HCT116 (cell line): ENCODE results near the gene PIEZO2. TPM values are rescaled to one million over a fixed set of nuclear protein-coding genes. Genes with fewer than 3 reads are reported as not detected.

Experiments used
- ATAC-seq: fragments of 200-7000 bp; cut with Tn5 transposase; 2 replicates; pipeline ENCODE4 v1.9.1; 2020; ENCODE audit warnings: mild to moderate bottlenecking, moderate library complexity
- BruUV-seq: library from RNA; stranded (reverse); fragments of 400-500 nt; replicated peaks from 2 replicates; lab custom pipeline; 2021; lab: Mats Ljungman, UMichigan
- CTCF ChIA-PET: fragments of 300-600 bp; sonication (Branson Sonifier 250); formaldehyde crosslinking; loops from one replicate; lab custom pipeline; 2021; ENCODE audit warnings: antibody characterized with exemption; lab: Charles Lee
- POLR2A ChIA-PET: fragments of 300-600, 350-600 bp; sonication (Branson Sonifier 250); formaldehyde crosslinking; loops from one replicate; lab custom pipeline; 2021; ENCODE audit warnings: antibody characterized with exemption; lab: Charles Lee
- RAD21 ChIA-PET, 2 experiments: fragments of 300-600 bp; sonication (Branson Sonifier 250); formaldehyde crosslinking; loops; one replicate each; lab custom pipeline; 2023; ENCODE audit warnings: low total read pairs in 2 of 2; ENCODE audit not compliant: uncharacterized antibody in 2 of 2, unreplicated experiment in 2 of 2, low non-redundant PET in 1 of 2; lab: Charles Lee
- DNase-seq: peaks from one replicate; pipeline ENCODE4 v3.0.0-alpha.2; 2010; ENCODE audit warnings: low read depth, low spot score
- H2AFZ ChIP-seq: fragments of 200-600 bp; shearing (Covaris generic), sonication (generic); 2 replicates; pipeline ENCODE4 v1.6.1; 2017; ENCODE audit warnings: low read depth, mixed run types, mixed read lengths, antibody characterized with exemption, low read length; ENCODE audit not compliant: poor library complexity, severe bottlenecking
- H3K27ac ChIP-seq: 2 replicates; pipeline ENCODE4 v1.5.1; 2012; ENCODE audit warnings: low read depth, low read length
- H3K27me3 ChIP-seq: fragments of 200-600 bp; sonication (generic); 2 replicates; pipeline ENCODE4 v1.6.1; 2016; ENCODE audit warnings: mixed run types, low read length, mixed read lengths; ENCODE audit not compliant: insufficient read depth
- H3K36me3 ChIP-seq, 2 experiments: fragments of 200-500 bp in 1 of 2; fragments of 200-600 bp in 1 of 2; sonication (Bioruptor generic) in 1 of 2; sonication (generic) in 1 of 2; 2 replicates each; pipeline versions ENCODE4 v1.5.1 to v1.6.1; 2014 to 2016; ENCODE audit warnings: low read length in 2 of 2, inconsistent platforms in 1 of 2, mixed read lengths in 1 of 2, mixed run types in 1 of 2; ENCODE audit not compliant: insufficient read depth in 2 of 2, control insufficient read depth in 1 of 2
- H3K4me1 ChIP-seq, 2 experiments: fragments of 200-600 bp in 1 of 2; sonication (generic) in 1 of 2; 2 replicates each; pipeline versions ENCODE4 v1.5.1 to v1.6.1; 2012 to 2017; ENCODE audit warnings: low read length in 2 of 2, inconsistent platforms in 1 of 2, mild to moderate bottlenecking in 1 of 2, mixed read lengths in 1 of 2, mixed run types in 1 of 2, moderate library complexity in 1 of 2; ENCODE audit not compliant: insufficient read depth in 2 of 2, control insufficient read depth in 1 of 2
- H3K4me2 ChIP-seq: fragments of 200-600 bp; sonication (generic); 2 replicates; pipeline ENCODE4 v1.6.1; 2017; ENCODE audit warnings: mixed run types, low read length, mixed read lengths
- H3K4me3 ChIP-seq, 2 experiments: fragments of 200-600 bp in 1 of 2; sonication (generic) in 1 of 2; replicated peaks in 1 of 2; 2 replicates each; pipeline ENCODE4 v1.5.1; 2011 to 2016; ENCODE audit warnings: low read length in 2 of 2, control low read depth in 1 of 2, low read depth in 1 of 2, mild to moderate bottlenecking in 1 of 2, mixed read lengths in 1 of 2, mixed run types in 1 of 2
- H3K79me2 ChIP-seq: fragments of 200-600 bp; sonication (generic); 2 replicates; pipeline ENCODE4 v1.6.1; 2017; ENCODE audit warnings: mild to moderate bottlenecking, mixed run types, low read length, moderate library complexity, mixed read lengths; ENCODE audit not compliant: insufficient read depth
- H3K9ac ChIP-seq: fragments of 200-600 bp; sonication (generic); 2 replicates; pipeline ENCODE4 v1.6.1; 2016; ENCODE audit warnings: low read length, mixed read lengths
- H3K9me2 ChIP-seq: fragments of 200-600 bp; sonication (generic), shearing (Covaris generic); 2 replicates; pipeline ENCODE4 v1.6.1; 2017; ENCODE audit warnings: mixed run types, mild to moderate bottlenecking, moderate library complexity; ENCODE audit not compliant: insufficient read depth
- H3K9me3 ChIP-seq, 2 experiments: fragments of 200-500 bp in 1 of 2; fragments of 200-600 bp in 1 of 2; sonication (Bioruptor generic) in 1 of 2; sonication (generic) in 1 of 2; 2 replicates each; pipeline ENCODE4 v1.6.1; 2014 to 2017; ENCODE audit warnings: low read length in 2 of 2, mixed read lengths in 2 of 2, inconsistent platforms in 1 of 2, low read depth in 1 of 2, mild to moderate bottlenecking in 1 of 2, mixed run types in 1 of 2, moderate library complexity in 1 of 2; ENCODE audit not compliant: control insufficient read depth in 1 of 2, insufficient read depth in 1 of 2
- H4K20me1 ChIP-seq: fragments of 200-600 bp; sonication (generic), shearing (Covaris generic); 2 replicates; pipeline ENCODE4 v1.6.1; 2017; ENCODE audit warnings: mixed run types, mild to moderate bottlenecking, moderate library complexity; ENCODE audit not compliant: insufficient read depth
- ATF3 ChIP-seq: IDR thresholded peaks from 2 replicates; pipeline ENCODE4 v1.6.1; 2012
- ELF1 ChIP-seq: IDR thresholded peaks from 2 replicates; pipeline ENCODE4 v1.6.1; 2012; ENCODE audit warnings: low read depth, borderline replicate concordance
- EZH2phosphoT487 ChIP-seq: fragments of 200-600 bp; IDR thresholded peaks from 2 replicates; pipeline ENCODE4 v1.6.1; 2018; ENCODE audit warnings: antibody characterized with exemption, borderline replicate concordance
- FOSL1 ChIP-seq: IDR thresholded peaks from 2 replicates; pipeline ENCODE4 v1.6.1; 2012; ENCODE audit warnings: low read depth
- REST ChIP-seq: IDR thresholded peaks from 2 replicates; pipeline ENCODE4 v1.6.1; 2012; ENCODE audit warnings: low read depth
- ZFX ChIP-seq: fragments of 450-650 bp; IDR thresholded peaks from 2 replicates; pipeline ENCODE4 v1.6.1; 2017
- ZNF274 ChIP-seq: fragments of 200-500 bp; sonication (Bioruptor generic); IDR thresholded peaks from 2 replicates; pipeline ENCODE4 v1.6.1; 2014; ENCODE audit warnings: mild to moderate bottlenecking, low read depth, low read length, inconsistent platforms
- intact Hi-C: fragments of 100-400 bp; cut with micrococcal nuclease; formaldehyde crosslinking; loops from 2 replicates; pipeline ENCODE4 v1.10.0; 2022
- total RNA-seq: library from RNA; stranded (reverse); gene quantifications from one replicate; pipeline ENCODE4 v1.2.1, GENCODE V29; 2021; ENCODE audit not compliant: unreplicated experiment

PIEZO2 gene
- total RNA-seq, 1 experiment from 2014 or later: 0.34 TPM

GRCh38 chr18:10670856-10671255 is 478.5 kb downstream of the PIEZO2 start:
- Histone ChIP-seq H4K20me1 (no peaks in the 10 kb centered on the region), H3K27me3 (peaks cover 48% of the 10 kb centered on the region), H3K9me2 (no peaks in the 10 kb centered on the region), H2AFZ (no peak overlapping the region), H3K27ac (no peak overlapping the region), H3K9ac (no peak overlapping the region), H3K4me2 (no peak overlapping the region), H3K4me1 (no peaks in the 10 kb centered on the region), H3K9me3 (no peaks in the 10 kb centered on the region), H3K4me3 (no peak overlapping the region), H3K36me3 (no peaks in the 10 kb centered on the region), H3K79me2 (no peaks in the 10 kb centered on the region)
- ChIA-PET CTCF (no interaction called here), RAD21 (no interaction called here), POLR2A (no interaction called here)
- DNase-seq (no peak), ATAC-seq (no peak)
- intact Hi-C loops: no loop called here
- TF ChIP-seq ZNF274 (no peak), FOSL1 (no peak), EZH2phosphoT487 (no peak), REST (no peak), ATF3 (no peak), ZFX (no peak), ELF1 (no peak)
- no TSS peak for BruUV-seq
